Medulla oblongata (tissue), 1 donor: Measurements from ENCODE around the gene RGR.

Experiments
- DNase-seq: peaks from one replicate; pipeline ENCODE4 v3.0.0-alpha.2; 2015; ENCODE audit errors: extremely low spot score

The RGR gene

GRCh38 chr10:84221916-84222315 is 22.9 kb upstream of the RGR start:
- DNase-seq, result no peak

- DNase-seq, result no peak
These were observed 20.3 kb upstream of the RGR start for GRCh38 chr10:84224411-84225028.

GRCh38 chr10:84225427-84226173 is 19.3 kb upstream of the RGR start, which contains the start of gene LRIT2:
LRIT2 (minus strand) TSS chr10:84225544; CDS start chr10:84225520, 24 bp downstream.
- DNase-seq, result no peak

GRCh38 chr10:84226616-84227015 is 18.2 kb upstream of the RGR start:
- DNase-seq, result no peak

- DNase-seq, result no peak
These were observed 17.0 kb upstream of the RGR start for GRCh38 chr10:84227810-84228209.

GRCh38 chr10:84230359-84230758 is 14.5 kb upstream of the RGR start:
- no peak for DNase-seq

GRCh38 chr10:84232376-84232775 is 12.5 kb upstream of the RGR start:
- DNase-seq, result no peak

- DNase-seq, result no peak
These were observed 10.9 kb upstream of the RGR start for GRCh38 chr10:84233940-84234339.

GRCh38 chr10:84234479-84234878 is 10.4 kb upstream of the RGR start:
- no peak for DNase-seq

- DNase-seq, result no peak
These were observed 9.8 kb upstream of the RGR start for GRCh38 chr10:84235096-84235495.

GRCh38 chr10:84236807-84237198 is 8.1 kb upstream of the RGR start:
- DNase-seq, result no peak

- DNase-seq, result no peak
These were observed 7.4 kb upstream of the RGR start for GRCh38 chr10:84237199-84238051.

GRCh38 chr10:84238909-84239308 is 5.9 kb upstream of the RGR start:
- no peak for DNase-seq

GRCh38 chr10:84241185-84241790 is 3.6 kb upstream of the RGR start, which contains the start of gene LRIT1:
LRIT1 (minus strand) TSS chr10:84241546; CDS start chr10:84241439, 107 bp downstream.
- no peak for DNase-seq

- no peak for DNase-seq
These were observed 1.1 kb upstream of the RGR start for GRCh38 chr10:84243759-84244158.

GRCh38 chr10:84247496-84247895 is 2.6 kb downstream of the RGR start:
- no peak for DNase-seq

GRCh38 chr10:84248794-84249193 is 3.9 kb downstream of the RGR start:
- DNase-seq, result no peak

GRCh38 chr10:84254552-84255478 is 10.0 kb downstream of the RGR start:
- no peak for DNase-seq

GRCh38 chr10:84256510-84257342 is 11.9 kb downstream of the RGR start:
- peak; percentile 67 for DNase-seq
